OCI-LY1 (cell line): Measurements from ENCODE around the gene PPIE.

Source experiments
- H2AFZ ChIP-seq: fragments of 200-600 bp; sonication (generic), shearing (Covaris generic); 2 replicates; pipeline ENCODE4 v1.6.0; 2014; ENCODE audit warnings: antibody characterized with exemption, mild to moderate bottlenecking, low read length
- H3F3A ChIP-seq: fragments of 200-600 bp; sonication (generic), shearing (Covaris generic); 2 replicates; pipeline ENCODE4 v1.6.0; 2014; ENCODE audit warnings: mild to moderate bottlenecking, antibody characterized with exemption, low read length, moderate library complexity; ENCODE audit not compliant: insufficient read depth
- H3K27ac ChIP-seq: fragments of 200-600 bp; sonication (generic); 2 replicates; pipeline ENCODE4 v1.5.1; 2014; ENCODE audit warnings: low read length, mixed run types, mild to moderate bottlenecking, low read depth; ENCODE audit not compliant: poor library complexity, severe bottlenecking
- H3K27me3 ChIP-seq: fragments of 200-600 bp; sonication (generic); 2 replicates; pipeline ENCODE4 v1.6.0; 2014; ENCODE audit warnings: antibody characterized with exemption, mild to moderate bottlenecking, low read length, moderate library complexity; ENCODE audit not compliant: insufficient read depth
- H3K36me3 ChIP-seq: fragments of 200-600 bp; sonication (generic); 2 replicates; pipeline ENCODE4 v1.6.1; 2014; ENCODE audit warnings: mild to moderate bottlenecking, antibody characterized with exemption, low read length, moderate library complexity, mixed read lengths; ENCODE audit not compliant: insufficient read depth
- H3K4me1 ChIP-seq: fragments of 200-600 bp; sonication (generic); 2 replicates; pipeline ENCODE4 v1.5.1; 2014; ENCODE audit warnings: mild to moderate bottlenecking, low read length, moderate library complexity; ENCODE audit not compliant: insufficient read depth, severe bottlenecking
- H3K4me2 ChIP-seq: fragments of 200-600 bp; sonication (generic), shearing (Covaris generic); 2 replicates; pipeline ENCODE4 v1.6.1; 2014; ENCODE audit warnings: low read length
- H3K4me3 ChIP-seq: fragments of 200-600 bp; sonication (generic); 2 replicates; pipeline ENCODE4 v1.5.1; 2014; ENCODE audit warnings: low read length, low read depth, mild to moderate bottlenecking, mixed read lengths; ENCODE audit not compliant: poor library complexity, severe bottlenecking
- H3K79me2 ChIP-seq: fragments of 200-600 bp; shearing (Covaris generic); 2 replicates; pipeline ENCODE4 v1.6.1; 2016; ENCODE audit warnings: mixed run types, low read length, mixed read lengths; ENCODE audit not compliant: insufficient read depth
- H3K9ac ChIP-seq: fragments of 200-600 bp; sonication (generic), shearing (Covaris generic); 2 replicates; pipeline ENCODE4 v1.6.1; 2014; ENCODE audit warnings: mild to moderate bottlenecking, low read length, mixed read lengths
- H3K9me2 ChIP-seq: fragments of 200-600 bp; sonication (generic), shearing (Covaris generic); 2 replicates; pipeline ENCODE4 v1.6.1; 2014; ENCODE audit warnings: low read depth, mild to moderate bottlenecking, low read length, mixed read lengths
- H3K9me3 ChIP-seq: fragments of 200-600 bp; shearing (Covaris generic); 2 replicates; pipeline ENCODE4 v1.6.1; 2014; ENCODE audit warnings: low read length, mixed read lengths
- H4K20me1 ChIP-seq: fragments of 200-600 bp; sonication (generic), shearing (Covaris generic); 2 replicates; pipeline ENCODE4 v1.6.0; 2016; ENCODE audit warnings: mild to moderate bottlenecking, low read length; ENCODE audit not compliant: insufficient read depth
- CTCF ChIP-seq: fragments of 200-600 bp; sonication (generic), shearing (Covaris generic); IDR thresholded peaks from 2 replicates; pipeline ENCODE4 v1.5.1; 2017; ENCODE audit warnings: mild to moderate bottlenecking, antibody characterized with exemption, low read length, moderate library complexity, mixed read lengths
- EZH2 ChIP-seq: fragments of 200-600 bp; sonication (generic), shearing (Covaris generic); IDR thresholded peaks from 2 replicates; pipeline ENCODE4 v1.8.0; 2017; ENCODE audit warnings: borderline replicate concordance, mixed run types, mild to moderate bottlenecking, antibody characterized with exemption, low read length, moderate library complexity, mixed read lengths

The PPIE gene

GRCh38 chr1:39752703-39753102 is 14.0 kb downstream of the PPIE start:
- Histone ChIP-seq H3K36me3 (peaks cover 90% of the 10 kb centered on the region), H3K4me3 (no peak overlapping the region), H3K27me3 (no peaks in the 10 kb centered on the region), H3K27ac (no peak overlapping the region), H3K9me3 (no peaks in the 10 kb centered on the region), H3F3A (no peaks in the 10 kb centered on the region), H3K4me1 (no peaks in the 10 kb centered on the region), H4K20me1 (no peaks in the 10 kb centered on the region), H3K4me2 (no peak overlapping the region), H2AFZ (no peak overlapping the region), H3K9me2 (no peaks in the 10 kb centered on the region), H3K9ac (no peak overlapping the region), H3K79me2 (no peaks in the 10 kb centered on the region)
- TF ChIP-seq CTCF (no peak), EZH2 (no peak)

GRCh38 chr1:39753132-39754025 is 14.7 kb downstream of the PPIE start:
- no peak overlapping the region for H3K9ac ChIP-seq
- H3K9me3 ChIP-seq, result no peaks in the 10 kb centered on the region
- H3K36me3 ChIP-seq, result peaks cover 87% of the 10 kb centered on the region

GRCh38 chr1:39754026-39754570 is 15.4 kb downstream of the PPIE start:
- Histone ChIP-seq H2AFZ (no peak overlapping the region), H3K9me3 (no peaks in the 10 kb centered on the region), H3K9ac (no peak overlapping the region), H3K9me2 (no peaks in the 10 kb centered on the region), H3K4me2 (no peak overlapping the region), H3K79me2 (no peaks in the 10 kb centered on the region), H3K27me3 (no peaks in the 10 kb centered on the region), H3K4me3 (no peak overlapping the region), H3K27ac (no peak overlapping the region), H3F3A (no peaks in the 10 kb centered on the region), H3K4me1 (no peaks in the 10 kb centered on the region), H3K36me3 (peaks cover 80% of the 10 kb centered on the region), H4K20me1 (no peaks in the 10 kb centered on the region)
- no peak for TF ChIP-seq EZH2
- no peak for TF ChIP-seq CTCF

More at GRCh38 chr1:39753132-39754025, 14.7 kb downstream of the PPIE start:
- Histone ChIP-seq H3K27me3 (no peaks in the 10 kb centered on the region), H3K27ac (no peak overlapping the region), H3F3A (no peaks in the 10 kb centered on the region), H2AFZ (no peak overlapping the region), H3K79me2 (no peaks in the 10 kb centered on the region), H3K4me2 (no peak overlapping the region), H3K9me2 (no peaks in the 10 kb centered on the region), H3K4me1 (no peaks in the 10 kb centered on the region), H3K4me3 (no peak overlapping the region), H4K20me1 (no peaks in the 10 kb centered on the region)
- TF ChIP-seq CTCF (no peak), EZH2 (no peak)
